ENCODE results near the gene KIAA2012. TPM values are rescaled to one million over a fixed set of nuclear protein-coding genes. Genes with fewer than 3 reads are reported as not detected.

The KIAA2012 gene
- not detected in 3 replicates for polyA plus RNA-seq
- not detected for polyA plus RNA-seq (2011; ENCODE audit: low read depth)
- not detected in 2 replicates for polyA plus RNA-seq (2011; cell fraction: cytosol; rRNA removed)
- polyA plus RNA-seq (2011; cell fraction: nucleus; rRNA removed), result not detected in 2 replicates
- polyA plus RNA-seq (2012; ENCODE audit: low replicate concordance), result 0.03 TPM in 1 of 2 replicates, not detected in the other
- polyA minus RNA-seq, result not detected in 3 replicates
- polyA minus RNA-seq (2011; cell fraction: cytosol; rRNA and poly(A)+ RNA removed), result not detected
- not detected in 2 replicates for polyA minus RNA-seq (2011; cell fraction: nucleus; rRNA and poly(A)+ RNA removed)

DNA sequence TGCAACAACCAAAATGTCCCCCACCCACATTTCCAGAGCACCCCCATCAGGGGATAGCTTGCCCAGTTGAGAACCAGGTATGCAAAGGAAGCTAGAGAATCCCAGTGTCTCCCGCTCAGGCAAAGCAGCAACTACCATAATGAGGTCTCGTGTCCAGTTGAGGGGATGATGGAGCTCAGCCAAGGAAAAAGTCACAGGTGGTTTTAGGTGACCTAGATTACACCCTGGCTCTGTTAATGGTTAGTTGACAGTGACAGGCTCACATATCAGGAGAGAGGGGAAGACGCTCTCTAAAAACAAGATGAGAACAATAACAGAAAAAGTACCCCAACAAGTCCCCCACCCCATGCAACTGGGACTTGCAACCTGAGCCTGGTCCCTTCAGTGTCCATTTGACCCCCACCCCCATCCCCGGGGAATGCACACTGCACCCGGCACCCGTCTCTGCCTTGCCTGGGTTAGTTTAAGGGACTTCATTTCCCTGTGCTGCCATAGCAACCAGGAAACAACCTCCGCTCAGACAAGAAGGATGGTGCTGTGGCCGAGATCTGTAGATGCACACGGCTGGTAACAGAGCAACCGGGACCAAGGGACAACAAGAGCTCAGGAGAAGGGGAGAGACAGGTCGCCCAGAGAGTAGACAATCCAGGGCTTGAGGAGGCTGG is at the start of gene KIAA2012:
TSS of gene KIAA2012 (plus strand) at position 519 of the 665 bp plus-strand sequence. CDS start 373 bp downstream, outside the sequence.
- Histone ChIP-seq H3K9me3 (ENCODE audit: control insufficient read depth, low read depth, low read length) (no peaks in the 10 kb centered on the region), H3K9ac (ENCODE audit: control insufficient read depth, extremely low read depth, insufficient read depth, low read length) (no peak within 1 kb of the TSS), H2AFZ (ENCODE audit: control insufficient read depth, low read length) (no peak within 1 kb of the TSS), H3K4me1 (ENCODE audit: control insufficient read depth, extremely low read depth, insufficient read depth, low read length) (no peaks in the 10 kb centered on the region), H3K27ac (ENCODE audit: control insufficient read depth, insufficient read depth, low read length) (no peak within 1 kb of the TSS), H3K27me3 (ENCODE audit: control insufficient read depth, extremely low read depth, insufficient read depth, low read length) (no peaks in the 10 kb centered on the region), H3K9me1 (ENCODE audit: control insufficient read depth, extremely low read depth, insufficient read depth, low read length) (no peaks in the 10 kb centered on the region), H4K20me1 (ENCODE audit: control insufficient read depth, extremely low read depth, insufficient read depth, low read length) (no peaks in the 10 kb centered on the region), H3K79me2 (ENCODE audit: control insufficient read depth, insufficient read depth, low read length) (no peaks in the 10 kb centered on the region), H3K4me2 (ENCODE audit: control insufficient read depth, extremely low read depth, insufficient read depth, low read depth, low read length) (no peak within 1 kb of the TSS), H3K4me3 (ENCODE audit: control insufficient read depth in 2 of 3, extremely low read depth in 1 of 3, insufficient read depth in 2 of 3, low read depth in 1 of 3, low read length in 3 of 3) (no peak within 1 kb of the TSS), H3K36me3 (ENCODE audit: control insufficient read depth in 2 of 2, extremely low read depth in 1 of 2, insufficient read depth in 2 of 2, low read length in 2 of 2) (no peaks in the 10 kb centered on the region)
- TF ChIP-seq CTCF (optimal IDR thresholded peaks at IDR 0.05 in 1 of 3, IDR thresholded peaks at IDR 0.05 in 1 of 3, conservative IDR thresholded peaks at IDR 0.05 in 1 of 3; ENCODE audit: extremely low read depth in 1 of 3, insufficient read depth in 2 of 3, low read length in 3 of 3) (no peak), EZH2 (IDR thresholded peaks at IDR 0.05; ENCODE audit: low read length) (no peak)
- dilution Hi-C loops (cut with MboI; ENCODE audit: extremely low pct_ligation_motif_present, low sequenced_read_pairs), result no loop called here
- no peak for DNase-seq (ENCODE audit: low read depth, low spot score)
- no peak for FAIRE-seq

DNA sequence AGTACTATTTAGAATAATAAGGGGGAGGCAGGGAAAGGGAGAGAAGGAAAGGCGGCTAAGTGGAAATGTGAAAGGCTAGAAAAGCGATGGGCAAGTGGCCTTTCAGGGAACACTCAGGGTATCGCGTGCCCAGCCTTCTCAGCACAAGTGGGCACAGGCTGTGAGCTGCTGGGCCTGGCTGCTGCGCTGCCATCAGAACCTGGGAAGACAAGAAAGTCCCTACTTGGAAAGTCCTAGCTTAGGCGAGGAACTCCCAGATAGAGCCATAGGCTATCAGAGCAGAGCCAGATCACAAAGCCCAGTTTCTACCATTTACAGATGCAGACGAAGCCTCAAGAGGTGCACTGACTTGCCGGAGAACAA is 49.2 kb upstream of the KIAA2012 start:
- FAIRE-seq, result no peak

More for the DNA sequence above, 49.2 kb upstream of the KIAA2012 start:
- no peak for DNase-seq (ENCODE audit: low read depth, low spot score)
- H4K20me1 ChIP-seq (ENCODE audit: control insufficient read depth, extremely low read depth, insufficient read depth, low read length), result no peaks in the 10 kb centered on the region
- no peaks in the 10 kb centered on the region for H3K9me1 ChIP-seq (ENCODE audit: control insufficient read depth, extremely low read depth, insufficient read depth, low read length)
- H3K4me2 ChIP-seq (ENCODE audit: control insufficient read depth, extremely low read depth, insufficient read depth, low read depth, low read length), result no peak overlapping the region
- no peaks in the 10 kb centered on the region for H3K79me2 ChIP-seq (ENCODE audit: control insufficient read depth, insufficient read depth, low read length)
- no peak overlapping the region for H3K27ac ChIP-seq (ENCODE audit: control insufficient read depth, insufficient read depth, low read length)
- no peak overlapping the region for H2AFZ ChIP-seq (ENCODE audit: control insufficient read depth, low read length)
- H3K36me3 ChIP-seq (ENCODE audit: control insufficient read depth in 2 of 2, extremely low read depth in 1 of 2, insufficient read depth in 2 of 2, low read length in 2 of 2), result no peaks in the 10 kb centered on the region
- H3K4me3 ChIP-seq (ENCODE audit: control insufficient read depth in 2 of 3, extremely low read depth in 1 of 3, insufficient read depth in 2 of 3, low read depth in 1 of 3, low read length in 3 of 3), result no peak overlapping the region
- dilution Hi-C loops (cut with MboI; ENCODE audit: extremely low pct_ligation_motif_present, low sequenced_read_pairs), result no loop called here
- H3K27me3 ChIP-seq (ENCODE audit: control insufficient read depth, extremely low read depth, insufficient read depth, low read length), result peaks cover 4% of the 10 kb centered on the region
- TF ChIP-seq CTCF (optimal IDR thresholded peaks at IDR 0.05 in 1 of 3, IDR thresholded peaks at IDR 0.05 in 1 of 3, conservative IDR thresholded peaks at IDR 0.05 in 1 of 3; ENCODE audit: extremely low read depth in 1 of 3, insufficient read depth in 2 of 3, low read length in 3 of 3) (no peak), EZH2 (IDR thresholded peaks at IDR 0.05; ENCODE audit: low read length) (no peak)
- H3K9ac ChIP-seq (ENCODE audit: control insufficient read depth, extremely low read depth, insufficient read depth, low read length), result no peak overlapping the region
- H3K9me3 ChIP-seq (ENCODE audit: control insufficient read depth, low read depth, low read length), result no peaks in the 10 kb centered on the region
- H3K4me1 ChIP-seq (ENCODE audit: control insufficient read depth, extremely low read depth, insufficient read depth, low read length), result no peaks in the 10 kb centered on the region
